HepG2 (cell line): Measurements from ENCODE around the gene RAPH1. TPM values are rescaled to one million over a fixed set of nuclear protein-coding genes. Genes with fewer than 3 reads are reported as not detected.

Experiments used
- ATAC-seq: fragments of 200-7000 bp; cut with Tn5 transposase; 3 replicates; pipeline ENCODE4 v1.9.1; 2020; ENCODE audit warnings: mild to moderate bottlenecking, moderate library complexity
- BruUV-seq: library from RNA; stranded (reverse); fragments of 400-500 nt; replicated peaks from 2 replicates; lab custom pipeline; 2021; lab: Mats Ljungman, UMichigan
- CTCF ChIA-PET: fragments of 300-600 bp; formaldehyde crosslinking; extraction: SDS; loops from one replicate; lab custom pipeline; 2021; ENCODE audit warnings: low total read pairs, inconsistent platforms, low intra/inter-chr PET ratio; lab: Yijun Ruan, JAX
- POLR2A ChIA-PET: fragments of 350-600 bp; sonication (Branson Sonifier 250); formaldehyde crosslinking; loops from one replicate; lab custom pipeline; 2020; ENCODE audit warnings: antibody characterized with exemption, inconsistent platforms; lab: Yijun Ruan, JAX
- DNase-seq: peaks from one replicate; pipeline ENCODE4 v3.0.0-alpha.2; 2015; ENCODE audit warnings: low spot score
- FAIRE-seq: peaks from 3 replicates; lab custom pipeline; 2011; peaks lifted over from hg19 to GRCh38; lab: Jason Lieb, UNC
- H2AFZ ChIP-seq: one replicate; pipeline ENCODE4 v1.6.1; 2011; ENCODE audit warnings: low read length, inconsistent platforms
- H3K27ac ChIP-seq: fragments of 300-600 bp; 3 replicates; pipeline ENCODE4 v1.8.0; 2011; ENCODE audit warnings: mixed run types, mild to moderate bottlenecking, mixed read lengths, low read length, inconsistent platforms; ENCODE audit not compliant: insufficient read depth; ENCODE audit errors: extremely low read length
- H3K27me3 ChIP-seq, 2 experiments: fragments of 200-600 bp in 1 of 2; 2 replicates in 1 of 2; 3 replicates in 1 of 2; pipeline versions ENCODE4 v1.6.0 to v1.8.0; 2011; ENCODE audit warnings: low read length in 2 of 2, mild to moderate bottlenecking in 2 of 2, moderate library complexity in 2 of 2, inconsistent platforms in 1 of 2; ENCODE audit not compliant: insufficient read depth in 2 of 2, control insufficient read depth in 1 of 2
- H3K36me3 ChIP-seq, 2 experiments: fragments of 200-600 bp in 1 of 2; replicated peaks in 1 of 2; 2 replicates in 1 of 2; 3 replicates in 1 of 2; pipeline versions ENCODE4 v1.5.1 to v1.8.0; 2011; ENCODE audit warnings: low read length in 2 of 2, inconsistent platforms in 1 of 2; ENCODE audit not compliant: insufficient read depth in 2 of 2, control insufficient read depth in 1 of 2
- H3K4me1 ChIP-seq: 2 replicates; pipeline ENCODE4 v1.5.1; 2012; ENCODE audit warnings: low read length, inconsistent platforms; ENCODE audit not compliant: insufficient read depth
- H3K4me2 ChIP-seq: 2 replicates; pipeline ENCODE4 v1.6.0; 2011; ENCODE audit warnings: low read depth, low read length, inconsistent platforms
- H3K4me3 ChIP-seq, 3 experiments: fragments of 200-600 bp in 1 of 3; sonication (generic), shearing (Covaris generic) in 1 of 3; replicated peaks in 1 of 3; 2 replicates each; pipeline ENCODE4 v1.5.1; 2011 to 2016; ENCODE audit warnings: low read length in 3 of 3, inconsistent platforms in 2 of 3, low read depth in 2 of 3, mild to moderate bottlenecking in 2 of 3, control low read depth in 1 of 3, mixed read lengths in 1 of 3; ENCODE audit not compliant: insufficient read depth in 1 of 3
- H3K79me2 ChIP-seq: one replicate; pipeline ENCODE4 v1.6.1; 2011; ENCODE audit warnings: low read length, inconsistent platforms; ENCODE audit not compliant: insufficient read depth
- H3K9ac ChIP-seq: 2 replicates; pipeline ENCODE4 v1.6.0; 2011; ENCODE audit warnings: mild to moderate bottlenecking, low read depth, low read length, inconsistent platforms; ENCODE audit not compliant: insufficient read depth
- H3K9me3 ChIP-seq: 2 replicates; pipeline ENCODE4 v1.5.1; 2012; ENCODE audit warnings: mild to moderate bottlenecking, low read length
- H4K20me1 ChIP-seq: 2 replicates; pipeline ENCODE4 v1.6.0; 2011; ENCODE audit warnings: inconsistent platforms, mild to moderate bottlenecking, low read length, moderate library complexity; ENCODE audit not compliant: insufficient read depth
- ATF7 ChIP-seq, 2 experiments: fragments of 450-650 bp in 1 of 2; sonication (generic) in 1 of 2; formaldehyde crosslinking in 1 of 2; IDR thresholded peaks; 2 replicates each; pipeline versions ENCODE4 v1.4.0 to v1.6.1; 2016 to 2020; ENCODE audit warnings: antibody characterized with exemption in 1 of 2, mild to moderate bottlenecking in 1 of 2, missing genetic modification reagents in 1 of 2
- ATF7-NPFF ChIP-seq: sonication (generic); formaldehyde crosslinking; IDR thresholded peaks from 2 replicates; pipeline ENCODE4 v1.8.1; 2023; ENCODE audit warnings: mild to moderate bottlenecking, low read depth, missing genetic modification reagents, moderate library complexity
- ATRX ChIP-seq: sonication (generic); formaldehyde crosslinking; IDR thresholded peaks from 2 replicates; pipeline ENCODE4 v1.4.0; 2020; ENCODE audit warnings: missing genetic modification reagents, borderline replicate concordance
- ETV5 ChIP-seq: IDR thresholded peaks from 2 replicates; pipeline ENCODE4 v1.6.1; 2018; ENCODE audit warnings: missing biosample characterization, missing genetic modification reagents, inconsistent platforms, borderline replicate concordance
- HDAC2 ChIP-seq: sonication (generic); formaldehyde crosslinking; IDR thresholded peaks from 2 replicates; pipeline ENCODE4 v1.4.0; 2020; ENCODE audit warnings: missing genetic modification reagents
- MIER3 ChIP-seq: IDR thresholded peaks from 2 replicates; pipeline ENCODE4 v1.6.1; 2016; ENCODE audit warnings: missing compliant biosample characterization, borderline replicate concordance
- MXI1 ChIP-seq: IDR thresholded peaks from 3 replicates; pipeline ENCODE4 v1.6.1; 2012; ENCODE audit warnings: low read depth, low read length, inconsistent platforms, borderline replicate concordance
- NFE2L2 ChIP-seq: fragments of 150-350 bp; IDR thresholded peaks from 2 replicates; pipeline ENCODE4 v1.6.1; 2014; ENCODE audit warnings: low read length
- NR2C2 ChIP-seq: sonication (generic); formaldehyde crosslinking; IDR thresholded peaks from 2 replicates; pipeline ENCODE4 v1.4.0; 2020; ENCODE audit warnings: missing genetic modification reagents, mild to moderate bottlenecking, moderate library complexity, borderline replicate concordance
- NR2F6 ChIP-seq, 2 experiments: IDR thresholded peaks; 2 replicates each; pipeline ENCODE4 v1.6.1; 2016; ENCODE audit warnings: antibody characterized with exemption in 1 of 2, mild to moderate bottlenecking in 1 of 2
- PHB2 ChIP-seq: fragments of 450-650 bp; IDR thresholded peaks from 2 replicates; pipeline ENCODE4 v1.6.1; 2018; ENCODE audit not compliant: partially characterized antibody
- PRDM15 ChIP-seq: sonication (generic); formaldehyde crosslinking; IDR thresholded peaks from 2 replicates; pipeline ENCODE4 v1.4.0; 2020; ENCODE audit warnings: missing genetic modification reagents
- PRMT3 ChIP-seq: sonication (generic); formaldehyde crosslinking; IDR thresholded peaks from 2 replicates; pipeline ENCODE4 v1.8.1; 2022; ENCODE audit warnings: low read depth, mild to moderate bottlenecking, moderate library complexity, missing genetic modification reagents, borderline replicate concordance
- TFDP1 ChIP-seq: IDR thresholded peaks from 2 replicates; pipeline ENCODE4 v1.6.1; 2016; ENCODE audit warnings: missing compliant biosample characterization, missing genetic modification reagents, borderline replicate concordance
- ZNF12 ChIP-seq: sonication (generic); formaldehyde crosslinking; IDR thresholded peaks from 2 replicates; pipeline ENCODE4 v1.5.0; 2020; ENCODE audit warnings: missing genetic modification reagents
- ZNF124 ChIP-seq: sonication (generic); formaldehyde crosslinking; IDR thresholded peaks from 2 replicates; pipeline ENCODE4 v1.4.0; 2020; ENCODE audit warnings: missing genetic modification reagents
- ZNF207 ChIP-seq: fragments of 450-650 bp; IDR thresholded peaks from 2 replicates; pipeline ENCODE4 v1.6.1; 2016; ENCODE audit warnings: antibody characterized with exemption, borderline replicate concordance
- ZNF232 ChIP-seq: sonication (generic); formaldehyde crosslinking; IDR thresholded peaks from 2 replicates; pipeline ENCODE4 v1.4.0; 2020; ENCODE audit warnings: missing genetic modification reagents, borderline replicate concordance
- ZNF441 ChIP-seq: sonication (generic); formaldehyde crosslinking; IDR thresholded peaks from 2 replicates; pipeline ENCODE4 v1.7.0; 2021; ENCODE audit warnings: missing genetic modification reagents, borderline replicate concordance
- WGBS: methylation state at CpG from one replicate; pipeline ENCODE4 v1.1.6; 2017; ENCODE audit warnings: low lambda C conversion rate; 5-methylcytosine and 5-hydroxymethylcytosine counted together
- in situ Hi-C: cut with HindIII; loops from 2 replicates; pipeline ENCODE4 v1.10.0; 2017; ENCODE audit warnings: low pct_unique_long_range_greater_than_20kb; ENCODE audit not compliant: extremely low pct_ligation_motif_present
- intact Hi-C: fragments of 100-400 bp; cut with micrococcal nuclease; formaldehyde crosslinking; loops from one replicate; pipeline ENCODE4 v1.10.0; 2022; ENCODE audit not compliant: unreplicated experiment
- polyA plus RNA-seq, 8 experiments: library from polyadenylated mRNA; depleted of rRNA in 3 of 8; stranded (reverse) in 7 of 8; unstranded in 1 of 8; fragments of >200 nt; fragmentation: Illumina TruSeq in 4 of 8; extraction: Trizol in 4 of 8; gene quantifications; 2 replicates each; pipeline versions ENCODE4 v1.2.1 to v1.2.3, GENCODE V29; 2011 to 2016; ENCODE audit warnings: low read depth in 4 of 8, missing spikeins in 1 of 8, mixed read lengths in 1 of 8; ENCODE audit not compliant: insufficient read depth in 1 of 8
- total RNA-seq, 5 experiments: library from RNA; depleted of rRNA; stranded (reverse); fragments of >200 nt; fragmentation: Illumina TruSeq; extraction: Trizol; gene quantifications; 2 replicates each; pipeline ENCODE4 v1.2.3, GENCODE V29; 2016; ENCODE audit warnings: low read depth in 1 of 5
- TF ChIP-seq, protein P1 (sequence below): IDR thresholded peaks from 2 replicates; pipeline ENCODE4 v1.6.1; 2012; ENCODE audit warnings: low read depth, low read length, improper control_type of control experiment

The RAPH1 gene
- total and polyA plus RNA-seq, 2 of the 13 experiments (the other 11 are each of a cell fraction or from before 2014, with no cell fraction given), result 5.3 to 6.7 TPM

- no peak for DNase-seq
- peaks cover 16% of the 10 kb centered on the region; the same call in 1 of the 2 replicates for H3K4me1 ChIP-seq
- no peak for FAIRE-seq
- CTCF ChIA-PET, result no interaction called here
- POLR2A ChIA-PET, result no interaction called here
- H3K36me3 ChIP-seq, result peaks cover 8 to 53% of the 10 kb centered on the region in 2 experiments; a peak in 4 of 5 replicates
- H3K27me3 ChIP-seq, result no peaks in the 10 kb centered on the region
- no peaks in the 10 kb centered on the region for H3K79me2 ChIP-seq
- WGBS, result 94% methylated on average over 3 of the region's 3 CpGs
- H3K9ac ChIP-seq, result no peak overlapping the region
- in situ Hi-C loops, result loop anchor here (10.0 kb wide), 1 partner anchor 226 kb away; no protein-coding TSS in a partner anchor
- H3K27ac ChIP-seq, result no peak overlapping the region
- BruUV-seq, result no TSS peak
- TF ChIP-seq ZNF441 (CRISPR knock-in tag) (no peak), PHB2 (no peak), MIER3 (CRISPR knock-in tag) (no peak), PRMT3 (CRISPR knock-in tag) (no peak), PRDM15 (CRISPR knock-in tag) (no peak), MXI1 (no peak), ZNF207 (no peak), ZNF232 (CRISPR knock-in tag) (no peak), ZNF12 (no peak), TFDP1 (CRISPR knock-in tag) (no peak), NR2F6 (IDR thresholded peaks at IDR 0.05) (no peak), NR2F6 (CRISPR knock-in tag; IDR thresholded peaks at IDR 0.05) (no peak), NFE2L2 (no peak), HDAC2 (no peak), ZNF124 (CRISPR knock-in tag) (no peak), ATF7 (IDR thresholded peaks at IDR 0.05) (no peak), ATF7 (CRISPR knock-in tag; IDR thresholded peaks at IDR 0.05) (no peak), ETV5 (CRISPR knock-in tag) (no peak), ATRX (CRISPR knock-in tag) (no peak), ATF7-NPFF (CRISPR knock-in tag) (no peak), NR2C2 (no peak)
- TF ChIP-seq, protein P1, sequence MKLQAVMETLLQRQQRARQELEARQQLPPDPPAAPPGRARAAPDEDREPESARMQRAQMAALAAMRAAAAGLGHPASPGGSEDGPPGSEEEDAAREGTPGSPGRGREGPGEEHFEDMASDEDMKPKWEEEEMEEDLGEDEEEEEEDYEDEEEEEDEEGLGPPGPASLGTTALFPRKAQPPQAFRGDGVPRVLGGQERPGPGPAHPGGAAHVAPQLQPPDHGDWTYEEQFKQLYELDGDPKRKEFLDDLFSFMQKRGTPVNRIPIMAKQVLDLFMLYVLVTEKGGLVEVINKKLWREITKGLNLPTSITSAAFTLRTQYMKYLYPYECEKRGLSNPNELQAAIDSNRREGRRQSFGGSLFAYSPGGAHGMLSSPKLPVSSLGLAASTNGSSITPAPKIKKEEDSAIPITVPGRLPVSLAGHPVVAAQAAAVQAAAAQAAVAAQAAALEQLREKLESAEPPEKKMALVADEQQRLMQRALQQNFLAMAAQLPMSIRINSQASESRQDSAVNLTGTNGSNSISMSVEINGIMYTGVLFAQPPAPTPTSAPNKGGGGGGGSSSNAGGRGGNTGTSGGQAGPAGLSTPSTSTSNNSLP, result no peak
- TF ChIP-seq, all 625 proteins: peak for 0
- Histone ChIP-seq H4K20me1 (no peaks in the 10 kb centered on the region), H3K4me3 (no peak overlapping the region), H3K9me3 (no peaks in the 10 kb centered on the region), H2AFZ (no peak overlapping the region), H3K4me2 (no peak overlapping the region)
- intact Hi-C loops, result loop anchor here (5.0 to 10.0 kb wide), 2 partner anchors 118 to 616 kb away; no protein-coding TSS in a partner anchor
- ATAC-seq, result peak; percentile 42
Measured at GRCh38 chr2:203450561-203450960, 84.5 kb downstream of the RAPH1 start.
